HG03520 (cell line): Measurements from ENCODE around the gene OSBPL6.
A peak's percentile ranks its signal among the peaks of the same experiment; 100 is the strongest.
"Not testable (repeated sequence)": the region's sequence is repeated elsewhere in the genome, so short reads cannot be mapped to it uniquely, and the experiment has no call there.

Experiments
- ATAC-seq: cut with Tn5 transposase; IDR thresholded peaks from one replicate; pipeline ENCODE4 v1.9.1; 2021; ENCODE audit warnings: mild to moderate bottlenecking, moderate library complexity; ENCODE audit not compliant: unreplicated experiment

Gene OSBPL6

GRCh38 chr2:178388287-178388686 is 194.0 kb downstream of the OSBPL6 start:
- no peak for ATAC-seq

- no peak for ATAC-seq
Measured at GRCh38 chr2:178391701-178392100, 197.4 kb downstream of the OSBPL6 start.

- ATAC-seq, result no peak
Measured at GRCh38 chr2:178392215-178392614, 197.9 kb downstream of the OSBPL6 start.

GRCh38 chr2:178394859-178395258 is 200.5 kb downstream of the OSBPL6 start:
- ATAC-seq, result no peak

- no peak for ATAC-seq
Measured at GRCh38 chr2:178395295-178395694, 201.0 kb downstream of the OSBPL6 start.

GRCh38 chr2:178395941-178396570 is 201.7 kb downstream of the OSBPL6 start:
- ATAC-seq, result no peak

GRCh38 chr2:178397002-178397605 is 202.8 kb downstream of the OSBPL6 start:
- ATAC-seq, result peak; percentile 91

GRCh38 chr2:178401994-178402437 is 207.7 kb downstream of the OSBPL6 start:
- no peak for ATAC-seq

GRCh38 chr2:178403671-178404306 is 209.5 kb downstream of the OSBPL6 start:
- peak; percentile 27 for ATAC-seq

- peak; percentile 99 for ATAC-seq
Measured at GRCh38 chr2:178404368-178404767, 210.1 kb downstream of the OSBPL6 start.

GRCh38 chr2:178409261-178409660 is 214.9 kb downstream of the OSBPL6 start:
- no peak for ATAC-seq

GRCh38 chr2:178412047-178412446 is 217.7 kb downstream of the OSBPL6 start:
- no peak for ATAC-seq

- ATAC-seq, result not testable (repeated sequence)
Measured at GRCh38 chr2:178412453-178412852, 218.1 kb downstream of the OSBPL6 start.

GRCh38 chr2:178413472-178414265 is 219.4 kb downstream of the OSBPL6 start:
- peak; percentile 71 for ATAC-seq

- ATAC-seq, result peak; percentile 75
Measured at GRCh38 chr2:178414266-178415247, 220.2 kb downstream of the OSBPL6 start.

GRCh38 chr2:178415979-178416378 is 221.7 kb downstream of the OSBPL6 start:
- ATAC-seq, result no peak

- ATAC-seq, result no peak
Measured at GRCh38 chr2:178417916-178418315, 223.6 kb downstream of the OSBPL6 start.

GRCh38 chr2:178418426-178418825 is 224.1 kb downstream of the OSBPL6 start:
- ATAC-seq, result no peak

GRCh38 chr2:178419123-178419522 is 224.8 kb downstream of the OSBPL6 start:
- ATAC-seq, result no peak

- no peak for ATAC-seq
Measured at GRCh38 chr2:178420463-178420999, 226.2 kb downstream of the OSBPL6 start.
